Measurements from ENCODE around the gene MT3.

MT3 gene

DNA sequence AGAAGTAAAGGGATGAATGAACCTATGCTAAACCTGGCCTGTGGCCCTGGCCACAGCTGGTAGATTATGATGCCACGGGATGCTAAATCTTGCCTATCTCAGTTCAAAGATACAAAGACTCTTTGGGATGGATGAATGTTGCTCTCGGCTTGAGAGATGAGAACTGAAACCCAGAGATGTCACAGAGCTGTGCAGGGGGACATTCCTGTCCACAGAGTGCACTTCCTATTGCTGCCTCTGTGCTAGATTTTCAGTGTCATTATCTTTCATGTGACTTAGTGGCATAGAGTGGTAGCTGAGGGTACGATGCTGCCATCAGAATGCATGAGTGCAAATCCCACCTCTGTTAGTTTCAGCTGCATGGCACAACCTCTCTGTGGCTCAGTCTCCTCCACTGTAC is 40.8 kb downstream of the MT3 start:
- no peak for DNase-seq (ENCODE audit: low read depth, low spot score)

GRCh38 chr16:56631197-56631596 is 41.9 kb downstream of the MT3 start:
- DNase-seq (ENCODE audit: low read depth, low spot score) = no peak

DNA sequence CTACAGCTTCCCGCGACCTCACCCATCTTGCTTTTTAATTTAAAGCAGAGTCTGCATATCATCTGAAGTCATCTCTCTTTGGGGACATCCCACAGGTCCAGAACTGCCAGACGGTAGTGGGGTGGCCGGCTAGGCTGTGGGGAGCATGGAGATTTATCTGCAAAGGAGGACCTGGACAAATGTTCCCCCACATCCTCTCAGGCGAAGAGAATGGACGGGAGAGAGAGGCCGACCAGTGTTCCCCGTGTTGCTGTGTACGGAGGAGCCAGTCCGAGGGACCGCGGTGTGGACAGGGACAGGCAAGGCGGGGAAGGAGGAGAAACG is 42.5 kb downstream of the MT3 start:
- no peak for DNase-seq (ENCODE audit: low read depth, low spot score)

GRCh38 chr16:56632156-56632847 is 43.0 kb downstream of the MT3 start, which contains the start of gene MT1M:
MT1M (plus strand) TSS chr16:56632659; CDS start chr16:56632732, 73 bp downstream.
- DNase-seq (ENCODE audit: low read depth, low spot score) = no peak

DNA sequence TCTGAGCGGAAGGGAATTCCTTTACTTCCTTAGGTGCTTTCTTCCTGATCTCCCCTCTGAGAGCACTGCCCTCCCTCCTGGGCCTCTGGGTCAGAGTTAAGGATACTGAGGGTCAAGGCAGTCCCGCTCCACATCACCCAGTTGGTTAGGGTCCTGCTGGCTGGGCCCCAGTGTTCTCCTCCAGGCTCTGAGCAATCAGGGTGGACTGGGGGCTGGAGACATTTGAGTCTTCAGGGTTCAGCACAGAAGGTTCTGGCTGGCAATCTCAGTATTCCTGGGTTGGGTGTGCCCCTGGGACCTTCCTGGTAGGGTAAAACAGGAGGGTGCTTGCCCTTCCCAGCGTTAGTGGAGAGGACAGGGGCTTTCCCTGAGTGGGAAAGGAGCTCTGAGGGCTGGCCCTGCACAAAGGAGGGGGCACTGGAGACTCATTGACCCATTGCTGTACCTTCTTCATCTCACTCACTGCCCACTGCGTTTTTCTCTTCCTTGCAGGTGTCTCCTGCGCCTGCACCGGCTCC is 43.6 kb downstream of the MT3 start:
- no peak for DNase-seq (ENCODE audit: low read depth, low spot score)

GRCh38 chr16:56633535-56633934 is 44.2 kb downstream of the MT3 start:
- no peak for DNase-seq (ENCODE audit: low read depth, low spot score)

GRCh38 chr16:56634715-56635440 is 45.5 kb downstream of the MT3 start:
- DNase-seq (ENCODE audit: low read depth, low spot score) = no peak

DNA sequence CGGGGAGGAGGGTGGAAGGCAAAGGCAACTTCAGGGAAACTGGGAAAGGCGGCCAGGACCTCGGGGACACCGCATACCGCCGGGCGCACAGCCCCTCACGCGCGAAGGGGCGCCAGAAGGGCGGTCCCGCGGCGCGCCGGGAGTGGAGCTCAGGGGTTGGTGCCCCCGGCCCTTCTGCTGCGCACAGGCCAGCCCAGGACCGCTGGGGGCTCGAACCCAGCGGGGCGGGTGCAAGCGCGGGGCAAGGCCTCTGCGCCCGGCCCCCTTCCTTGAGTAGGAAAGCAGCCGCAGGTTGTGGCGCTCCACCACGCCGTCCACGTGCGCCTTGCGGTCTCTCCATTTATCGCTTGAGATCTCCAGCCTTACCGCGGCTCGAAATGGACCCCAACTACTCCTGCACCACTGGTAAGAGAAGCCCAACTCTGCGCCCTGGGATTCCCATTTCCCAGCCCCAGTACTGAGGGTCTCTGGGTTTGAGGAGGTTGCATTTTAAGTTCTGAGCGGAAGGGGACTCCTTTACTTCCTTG is 46.2 kb downstream of the MT3 start:
- no peak for DNase-seq (ENCODE audit: low read depth, low spot score)

- no peak for DNase-seq (ENCODE audit: low read depth, low spot score)
These were observed 47.5 kb downstream of the MT3 start for GRCh38 chr16:56636616-56637413.

GRCh38 chr16:56637814-56638750 is 48.8 kb downstream of the MT3 start, which contains the start of gene MT1A:
MT1A (plus strand) TSS chr16:56638666; CDS start chr16:56638739, 73 bp downstream.
- DNase-seq (ENCODE audit: low read depth, low spot score) = no peak

GRCh38 chr16:56639045-56639444 is 49.7 kb downstream of the MT3 start:
- no peak for DNase-seq (ENCODE audit: low read depth, low spot score)

DNA sequence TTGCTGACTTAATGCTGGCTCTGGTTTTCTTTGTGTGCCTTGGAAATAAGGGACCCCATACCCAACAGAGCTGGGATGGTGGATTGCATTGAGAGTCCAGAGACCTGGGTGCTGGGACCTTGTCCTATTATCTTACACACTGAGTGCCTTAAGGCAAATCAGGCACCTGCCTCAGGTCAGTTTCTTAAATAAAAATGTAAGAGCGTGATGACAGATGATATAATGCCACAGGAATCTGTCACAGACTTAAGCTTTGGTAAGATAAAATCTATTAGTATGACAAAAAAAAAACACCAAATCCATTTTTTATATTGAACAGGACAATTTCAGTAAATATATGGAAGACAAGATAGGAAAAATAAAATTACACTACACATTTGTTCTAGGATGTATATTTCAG is 50.7 kb downstream of the MT3 start:
- no peak for DNase-seq (ENCODE audit: low read depth, low spot score)
